GM18870 (cell line): ENCODE measurements around the gene SINHCAF.

ENCODE experiments used
- ATAC-seq: cut with Tn5 transposase; IDR thresholded peaks from one replicate; pipeline ENCODE4 v1.9.1; 2021; ENCODE audit warnings: moderate library complexity; ENCODE audit not compliant: unreplicated experiment

Gene SINHCAF

GRCh38 chr12:31234955-31235867 is 90.7 kb downstream of the SINHCAF start:
- ATAC-seq, result no peak

- ATAC-seq, result no peak
These were observed 91.7 kb downstream of the SINHCAF start for GRCh38 chr12:31234053-31234840.

- no peak for ATAC-seq
These were observed 92.8 kb downstream of the SINHCAF start for GRCh38 chr12:31233061-31233730.

- no peak for ATAC-seq
These were observed 93.5 kb downstream of the SINHCAF start for GRCh38 chr12:31232361-31232965.

GRCh38 chr12:31231611-31232360 is 94.2 kb downstream of the SINHCAF start:
- ATAC-seq, result no peak
